Endothelial cell of umbilical vein (primary cell): Measurements from ENCODE around the gene SLC39A5. TPM values are rescaled to one million over a fixed set of nuclear protein-coding genes. Genes with fewer than 3 reads are reported as not detected.
A peak's percentile ranks its signal among the peaks of the same experiment; 100 is the strongest.

Experiments used
- BruUV-seq: library from RNA; stranded (reverse); fragments of 400-500 nt; replicated peaks from 2 replicates; lab custom pipeline; 2021; lab: Mats Ljungman, UMichigan
- CTCF ChIA-PET: fragments of 300-600, 350-600 bp; sonication (Branson Sonifier 250); formaldehyde crosslinking; loops from one replicate; lab custom pipeline; 2021; ENCODE audit warnings: antibody characterized with exemption, inconsistent platforms; lab: Charles Lee
- POLR2A ChIA-PET: fragments of 300-600, 350-600 bp; sonication (Branson Sonifier 250); formaldehyde crosslinking; loops from one replicate; lab custom pipeline; 2021; ENCODE audit warnings: antibody characterized with exemption, inconsistent platforms; lab: Charles Lee
- DNase-seq: peaks from one replicate; pipeline ENCODE4 v3.0.0-alpha.2; 2011; ENCODE audit warnings: low read depth, low spot score
- FAIRE-seq: peaks from 2 replicates; lab custom pipeline; 2011; peaks lifted over from hg19 to GRCh38; lab: Jason Lieb, UNC
- H2AFZ ChIP-seq: 2 replicates; pipeline ENCODE4 v1.6.0; 2012; ENCODE audit warnings: low read depth, low read length, control low read depth, inconsistent platforms
- H3K27ac ChIP-seq: 2 replicates; pipeline ENCODE4 v1.5.1; 2011; ENCODE audit warnings: low read depth, mild to moderate bottlenecking, control low read depth, low read length, moderate library complexity; ENCODE audit not compliant: insufficient read depth
- H3K27me3 ChIP-seq, 2 experiments: 2 replicates each; pipeline versions ENCODE4 v1.6.0 to v1.6.1; 2011; ENCODE audit warnings: low read length in 2 of 2, mixed read lengths in 1 of 2; ENCODE audit not compliant: control insufficient read depth in 2 of 2, insufficient read depth in 2 of 2
- H3K36me3 ChIP-seq, 2 experiments: 2 replicates in 1 of 2; 3 replicates in 1 of 2; pipeline ENCODE4 v1.5.1; 2011; ENCODE audit warnings: low read length in 2 of 2, mild to moderate bottlenecking in 1 of 2, moderate library complexity in 1 of 2; ENCODE audit not compliant: control insufficient read depth in 2 of 2, insufficient read depth in 2 of 2; ENCODE audit errors: extremely low read depth in 1 of 2
- H3K4me1 ChIP-seq: 3 replicates; pipeline ENCODE4 v1.5.1; 2011; ENCODE audit warnings: mild to moderate bottlenecking, low read length; ENCODE audit not compliant: control insufficient read depth, insufficient read depth; ENCODE audit errors: extremely low read depth
- H3K4me2 ChIP-seq: 2 replicates; pipeline ENCODE4 v1.6.1; 2011; ENCODE audit warnings: low read length, control low read depth, mixed read lengths; ENCODE audit not compliant: insufficient read depth
- H3K4me3 ChIP-seq, 3 experiments: fragments of 200-600 bp in 1 of 3; sonication (generic), shearing (Covaris generic) in 1 of 3; replicated peaks in 1 of 3; 2 replicates each; pipeline ENCODE4 v1.5.1; 2011 to 2016; ENCODE audit warnings: control low read depth in 3 of 3, low read length in 3 of 3, mild to moderate bottlenecking in 2 of 3, inconsistent platforms in 1 of 3, low read depth in 1 of 3, moderate library complexity in 1 of 3; ENCODE audit not compliant: insufficient read depth in 1 of 3
- H3K79me2 ChIP-seq: 2 replicates; pipeline ENCODE4 v1.6.0; 2012; ENCODE audit warnings: low read length, inconsistent platforms; ENCODE audit not compliant: control insufficient read depth, insufficient read depth
- H3K9ac ChIP-seq: replicated peaks from 2 replicates; pipeline ENCODE3; 2011; ENCODE audit warnings: low read length, control low read depth; ENCODE audit not compliant: insufficient read depth; ENCODE audit errors: extremely low read depth
- H3K9me1 ChIP-seq: replicated peaks from 3 replicates; pipeline ENCODE4 v1.6.0; 2011; ENCODE audit warnings: mild to moderate bottlenecking, low read length; ENCODE audit not compliant: control insufficient read depth, insufficient read depth; ENCODE audit errors: extremely low read depth
- H3K9me3 ChIP-seq: replicated peaks from 2 replicates; pipeline ENCODE4 v1.5.1; 2012; ENCODE audit warnings: low read length, inconsistent platforms; ENCODE audit not compliant: control insufficient read depth, insufficient read depth
- H4K20me1 ChIP-seq: replicated peaks from 2 replicates; pipeline ENCODE3; 2011; ENCODE audit warnings: mild to moderate bottlenecking, low read length; ENCODE audit not compliant: control insufficient read depth, insufficient read depth; ENCODE audit errors: extremely low read depth
- EZH2 ChIP-seq: IDR thresholded peaks from 2 replicates; pipeline ENCODE4 v1.6.1; 2012; ENCODE audit warnings: borderline replicate concordance, low read depth, mild to moderate bottlenecking, moderate library complexity, low read length, inconsistent platforms; ENCODE audit not compliant: severe bottlenecking
- GATA2 ChIP-seq: IDR thresholded peaks from 2 replicates; pipeline ENCODE4 v1.7.0; 2011; ENCODE audit warnings: low read depth, mild to moderate bottlenecking, moderate library complexity, mixed read lengths, low read length; ENCODE audit not compliant: insufficient read length, insufficient read depth
- MAX ChIP-seq: IDR thresholded peaks from 2 replicates; pipeline ENCODE4 v1.6.1; 2011; ENCODE audit not compliant: insufficient read depth, insufficient read length
- MYC ChIP-seq: IDR thresholded peaks from one replicate; pipeline ENCODE4 v1.6.1; 2011; ENCODE audit warnings: mild to moderate bottlenecking, low read depth, low read length
- POLR2A ChIP-seq: IDR thresholded peaks from 2 replicates; pipeline ENCODE4 v1.6.1; 2012; ENCODE audit warnings: low read depth, mild to moderate bottlenecking, control low read depth, low read length
- POLR2AphosphoS5 ChIP-seq: IDR thresholded peaks from 2 replicates; pipeline ENCODE4 v1.6.1; 2012; ENCODE audit warnings: low read depth, mild to moderate bottlenecking, control low read depth, low read length, moderate library complexity; ENCODE audit not compliant: insufficient read depth
- dilution Hi-C: fragments of 300-500 bp; cut with MboI; formaldehyde crosslinking; loops from one replicate; pipeline ENCODE4 v1.15.0; 2019; ENCODE audit warnings: low sequenced_read_pairs; ENCODE audit not compliant: extremely low pct_ligation_motif_present
- intact Hi-C: fragments of 100-400 bp; cut with micrococcal nuclease; formaldehyde crosslinking; loops from one replicate; pipeline ENCODE4 v1.10.0; 2022
- polyA plus RNA-seq, 4 experiments: library from polyadenylated mRNA; depleted of rRNA in 3 of 4; stranded (reverse) in 3 of 4; unstranded in 1 of 4; fragments of >200 nt; gene quantifications; 2 replicates each; pipeline versions ENCODE4 v1.2.1 to v1.2.3, GENCODE V29; 2011 to 2012; ENCODE audit warnings: missing spikeins in 1 of 4
- total RNA-seq: library from RNA; stranded (reverse); gene quantifications from 2 replicates; pipeline ENCODE4 v1.2.3, GENCODE V29; 2021
- TF ChIP-seq, protein P1 (sequence below), 2 donors: IDR thresholded peaks; 1 replicate in 1 of 2; 2 replicates in 1 of 2; pipeline ENCODE4 v1.5.1; 2011; ENCODE audit warnings: low read length in 2 of 2, mild to moderate bottlenecking in 2 of 2, moderate library complexity in 2 of 2, control low read depth in 1 of 2, inconsistent platforms in 1 of 2, low read depth in 1 of 2; ENCODE audit not compliant: insufficient read depth in 1 of 2; ENCODE audit errors: extremely low read depth in 1 of 2

Gene SLC39A5
- total and polyA plus RNA-seq, 2 donors (not counting 3 experiments of a cell fraction or from before 2014, with no cell fraction given), result 0.10 TPM; not detected in 1

DNA sequence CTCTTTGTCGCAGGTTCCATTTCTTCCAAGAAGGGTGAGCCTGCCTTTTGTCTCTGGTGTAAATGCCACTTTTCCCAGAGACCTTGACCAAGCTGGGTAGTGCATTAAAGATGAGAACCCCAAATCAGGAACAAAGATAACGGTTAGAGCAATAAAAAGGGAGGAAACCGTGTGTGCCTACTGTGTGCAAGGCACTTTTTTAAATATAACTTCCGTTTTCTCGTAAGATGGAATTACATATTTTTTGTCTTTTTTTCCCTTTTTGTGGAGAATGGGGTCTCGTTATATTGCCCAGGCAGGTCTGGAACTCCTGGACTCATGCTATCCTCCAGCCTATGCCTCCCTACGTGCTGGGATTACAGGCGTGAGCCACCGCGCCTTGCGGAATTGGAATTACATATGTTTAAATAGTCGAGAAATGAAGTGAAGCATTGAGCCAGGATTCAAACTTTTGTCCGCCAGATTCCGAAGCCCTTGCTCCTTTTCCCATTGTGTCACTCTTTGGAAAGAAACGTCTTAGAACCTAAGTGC lies 6.2 kb upstream of the SLC39A5 start:
- ChIA-PET POLR2A (no interaction called here), CTCF (interaction anchor here (2.0 to 4.0 kb wide), 4 partner anchors 13 to 34 kb away, joined by 6 to 75 read pairs (median 52); partner anchors contain the start of gene SMARCC2)
- peak overlapping the region in 2 of 3 experiments; percentile 4 to 26 for H3K4me3 ChIP-seq
- no peaks in the 10 kb centered on the region for H3K9me1 ChIP-seq
- no peak for DNase-seq
- H3K9me3 ChIP-seq, result no peaks in the 10 kb centered on the region
- intact Hi-C loops, result loop anchor here (1.0 to 2.0 kb wide), 8 partner anchors 17 to 423 kb away; partner anchors contain the start of genes ANKRD52 and COQ10A
- peak overlapping the region; percentile 73 for H3K4me2 ChIP-seq
- dilution Hi-C loops, result no loop called here
- H3K36me3 ChIP-seq, result peaks cover 0 to 2% of the 10 kb centered on the region in 2 experiments
- peak overlapping the region; percentile 88 for H2AFZ ChIP-seq
- FAIRE-seq, result peak; percentile 42
- no TSS peak for BruUV-seq
- TF ChIP-seq EZH2 (no peak), POLR2A (peak; percentile 14), MAX (no peak)
- peaks cover 20% of the 10 kb centered on the region for H3K79me2 ChIP-seq
- no peaks in the 10 kb centered on the region for H4K20me1 ChIP-seq
- peak overlapping the region; percentile 59 for H3K9ac ChIP-seq
- H3K27ac ChIP-seq, result peak overlapping the region; percentile 77
- peaks cover 19% of the 10 kb centered on the region for H3K4me1 ChIP-seq
- H3K27me3 ChIP-seq, result no peaks in the 10 kb centered on the region

DNA sequence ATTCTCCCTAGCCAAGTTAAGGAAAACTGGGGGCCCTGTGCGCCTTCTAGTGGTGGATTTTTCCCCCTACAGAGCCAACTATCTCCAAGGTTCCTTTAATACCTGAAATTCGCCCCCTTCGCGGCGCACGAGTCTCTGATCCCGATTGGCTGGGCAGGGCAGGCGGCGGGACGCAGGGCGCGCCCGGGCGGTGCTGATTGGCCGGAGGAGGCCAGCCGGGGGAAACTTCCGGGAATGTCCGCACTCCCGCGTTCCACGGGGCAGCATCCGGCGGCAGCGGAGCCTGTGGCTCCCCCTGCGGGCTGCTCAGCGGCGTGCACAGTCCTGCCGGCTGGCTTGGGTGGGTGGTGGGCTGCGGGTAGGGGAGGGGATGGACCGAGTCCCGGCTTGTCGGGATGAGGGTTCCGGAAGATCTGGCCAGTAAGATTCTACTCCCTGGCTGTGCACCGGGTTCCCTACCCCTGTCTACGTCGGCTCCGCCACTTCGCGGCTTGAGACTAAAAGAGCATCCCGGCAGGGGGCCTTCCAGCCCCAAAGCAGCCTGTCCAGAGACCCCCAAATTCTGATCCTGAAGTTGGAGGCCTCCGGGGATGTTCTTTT lies 5.6 kb upstream of the SLC39A5 start, which contains the start of gene NABP2:
NABP2 (plus strand) TSS at position 241 of the 600 bp plus-strand sequence. CDS start 515 bp downstream, outside the sequence.
- CTCF ChIA-PET, result no interaction called here
- POLR2A ChIA-PET, result no interaction called here
- Histone ChIP-seq H3K4me1 (peaks cover 19% of the 10 kb centered on the region), H3K27me3 (no peaks in the 10 kb centered on the region), H3K9ac (peak within 1 kb of the TSS; percentile 64), H3K27ac (peak within 1 kb of the TSS; percentile 77), H3K4me3 (peak within 1 kb of the TSS; percentile 11 to 49 (median 49)), H3K79me2 (peaks cover 20% of the 10 kb centered on the region), H3K4me2 (peak within 1 kb of the TSS; percentile 73), H4K20me1 (no peaks in the 10 kb centered on the region), H3K36me3 (peaks cover 0 to 2% of the 10 kb centered on the region in 2 experiments), H2AFZ (peak within 1 kb of the TSS; percentile 88), H3K9me1 (no peaks in the 10 kb centered on the region), H3K9me3 (no peaks in the 10 kb centered on the region)
- DNase-seq, result peak; percentile 99
- dilution Hi-C loops, result no loop called here
- intact Hi-C loops, result loop anchor here (1.0 to 2.0 kb wide), 8 partner anchors 18 to 422 kb away; partner anchors contain the start of genes ANKRD52 and COQ10A
- no TSS peak for BruUV-seq
- TF ChIP-seq MYC (peak; percentile 19), POLR2AphosphoS5 (peak; percentile 50), GATA2 (no peak), MAX (no peak), POLR2A (peak; percentile 7)
- TF ChIP-seq, protein P1, sequence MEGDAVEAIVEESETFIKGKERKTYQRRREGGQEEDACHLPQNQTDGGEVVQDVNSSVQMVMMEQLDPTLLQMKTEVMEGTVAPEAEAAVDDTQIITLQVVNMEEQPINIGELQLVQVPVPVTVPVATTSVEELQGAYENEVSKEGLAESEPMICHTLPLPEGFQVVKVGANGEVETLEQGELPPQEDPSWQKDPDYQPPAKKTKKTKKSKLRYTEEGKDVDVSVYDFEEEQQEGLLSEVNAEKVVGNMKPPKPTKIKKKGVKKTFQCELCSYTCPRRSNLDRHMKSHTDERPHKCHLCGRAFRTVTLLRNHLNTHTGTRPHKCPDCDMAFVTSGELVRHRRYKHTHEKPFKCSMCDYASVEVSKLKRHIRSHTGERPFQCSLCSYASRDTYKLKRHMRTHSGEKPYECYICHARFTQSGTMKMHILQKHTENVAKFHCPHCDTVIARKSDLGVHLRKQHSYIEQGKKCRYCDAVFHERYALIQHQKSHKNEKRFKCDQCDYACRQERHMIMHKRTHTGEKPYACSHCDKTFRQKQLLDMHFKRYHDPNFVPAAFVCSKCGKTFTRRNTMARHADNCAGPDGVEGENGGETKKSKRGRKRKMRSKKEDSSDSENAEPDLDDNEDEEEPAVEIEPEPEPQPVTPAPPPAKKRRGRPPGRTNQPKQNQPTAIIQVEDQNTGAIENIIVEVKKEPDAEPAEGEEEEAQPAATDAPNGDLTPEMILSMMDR (IDR thresholded peaks at IDR 0.05; ENCODE audit: extremely low read depth in 1 of 2, insufficient read depth in 1 of 2, low read depth in 1 of 2, low read length in 2 of 2), result peak; percentile 82 to 96
- FAIRE-seq, result peak; percentile 98
